ENCODE data around the gene YBX2. TPM values are rescaled to one million over a fixed set of nuclear protein-coding genes. Genes with fewer than 3 reads are reported as not detected.

Gene YBX2
- total RNA-seq, 1 experiment from 2014 or later: 2.4 TPM

GRCh38 chr17:7266784-7267183, 27.7 kb downstream of the YBX2 start:
- no peak for DNase-seq (ENCODE audit: low read depth)

GRCh38 chr17:7263801-7264078, 30.7 kb downstream of the YBX2 start:
- no peak for DNase-seq (ENCODE audit: low read depth)

GRCh38 chr17:7262935-7263800, 31.3 kb downstream of the YBX2 start:
- peak; percentile 35 for DNase-seq (ENCODE audit: low read depth)

DNA sequence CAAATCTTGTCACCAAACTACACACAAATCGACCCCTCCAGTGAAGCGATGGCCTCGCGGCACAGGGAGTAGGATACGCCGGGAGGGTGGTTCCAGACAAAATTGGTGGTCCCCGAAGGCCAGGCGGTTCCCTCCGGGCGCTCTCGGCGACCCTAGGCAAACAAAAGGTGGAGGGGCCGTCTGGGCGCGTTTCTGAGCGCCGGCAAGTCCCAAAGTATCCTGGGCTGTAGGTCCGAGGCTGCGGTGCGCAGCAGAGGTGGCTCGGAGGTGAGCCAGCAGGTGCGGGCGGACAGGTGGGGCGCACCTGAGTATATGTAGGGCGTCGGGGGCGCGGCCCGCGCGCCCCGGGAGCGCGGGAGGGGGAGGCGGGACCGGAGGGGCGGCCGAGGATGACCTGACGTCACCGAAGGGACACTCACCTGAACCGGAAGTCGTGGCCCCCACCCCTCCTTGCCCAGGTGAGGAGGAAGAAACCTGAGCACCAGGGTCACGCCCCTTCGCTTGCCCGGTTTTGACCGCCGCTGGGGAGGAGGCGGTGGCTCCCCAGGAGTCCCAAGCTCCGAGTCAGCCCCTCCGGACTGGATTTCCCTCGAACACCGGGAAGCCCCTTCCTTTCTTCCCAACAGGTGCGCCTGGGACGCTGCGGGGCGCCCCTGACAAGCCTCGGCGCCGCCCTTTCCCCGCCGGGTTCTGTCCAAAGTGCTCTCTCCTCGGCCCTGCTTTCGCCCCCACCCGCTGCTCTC, 32.1 kb downstream of the YBX2 start, which contains the start of gene CLDN7:
TSS of gene CLDN7 (minus strand) at position 287 of the 743 bp plus-strand sequence. CDS start 435 bp downstream, outside the sequence.
- no peak for DNase-seq (ENCODE audit: low read depth)

DNA sequence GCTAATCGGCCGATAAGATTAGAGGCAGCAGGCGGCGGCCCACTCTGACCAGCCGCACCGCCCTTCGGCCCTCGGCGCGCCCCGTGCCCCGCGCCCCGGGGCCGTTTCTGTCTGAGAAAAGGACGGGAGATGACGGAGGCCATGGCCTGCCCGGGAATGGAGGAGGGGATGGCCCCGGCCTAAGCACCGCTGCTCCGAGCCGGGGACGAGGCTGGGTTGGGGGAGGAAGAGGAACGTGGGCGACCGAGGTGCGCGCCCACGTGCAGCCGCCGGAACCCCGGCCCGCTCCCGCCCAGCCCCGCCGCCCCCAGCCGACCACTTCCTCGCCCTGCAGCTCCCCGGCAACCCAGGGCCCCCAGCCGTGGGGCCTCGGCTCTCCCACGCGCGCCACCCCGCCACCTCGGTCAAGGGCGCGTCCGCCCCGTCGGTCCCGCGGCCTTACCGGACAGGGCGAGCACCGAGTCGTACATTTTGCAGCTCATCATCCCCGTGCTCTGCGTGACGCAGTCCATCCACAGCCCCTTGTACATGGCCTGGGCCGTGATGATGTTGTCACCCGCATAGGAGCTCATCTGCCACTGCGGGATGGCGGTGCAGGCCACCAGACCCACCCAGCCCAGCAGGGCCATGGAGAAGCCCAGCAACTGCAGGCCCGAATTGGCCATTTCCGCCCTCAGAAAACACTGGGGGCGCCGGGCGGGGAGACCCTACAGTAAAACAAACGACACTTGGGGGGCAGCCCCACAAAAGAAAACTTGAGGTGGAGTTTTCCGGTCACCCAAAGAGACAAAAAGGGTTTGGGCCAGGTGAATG, 32.9 kb downstream of the YBX2 start:
- no peak for DNase-seq (ENCODE audit: low read depth)

DNA sequence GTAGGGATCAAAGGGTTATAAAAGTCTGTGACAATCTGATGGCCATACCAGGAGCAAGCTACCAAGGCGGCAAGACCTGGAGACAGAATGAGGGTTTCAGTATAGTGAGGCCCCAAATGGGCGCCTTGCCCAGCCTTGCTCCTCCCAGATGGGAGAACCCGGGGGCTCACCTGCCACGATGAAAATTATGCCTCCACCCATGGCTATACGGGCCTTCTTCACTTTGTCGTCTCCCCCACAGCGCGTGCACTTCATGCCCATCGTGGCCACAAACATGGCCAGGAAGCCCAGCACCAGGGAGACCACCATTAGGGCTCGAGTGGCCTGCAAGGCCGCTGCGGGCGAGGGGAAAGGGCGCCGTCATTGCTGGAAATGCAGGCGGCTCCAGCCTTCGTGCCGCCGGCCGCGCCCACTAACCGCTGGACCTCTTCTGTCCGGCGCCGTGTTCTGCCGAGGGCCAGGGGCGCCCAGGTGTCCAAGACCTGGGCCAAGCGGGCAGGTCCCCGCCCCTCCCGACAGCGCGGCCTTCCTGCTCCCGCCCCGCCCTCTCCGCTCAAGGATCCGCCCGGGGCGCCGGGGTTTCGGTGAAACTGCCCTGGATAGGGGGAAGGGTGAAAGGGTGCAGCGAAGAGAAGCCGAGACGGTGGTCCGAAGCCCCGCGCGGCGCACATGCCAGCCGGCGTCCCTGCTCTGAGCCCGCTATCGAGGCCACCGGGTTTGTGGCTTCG, 33.6 kb downstream of the YBX2 start:
- DNase-seq (ENCODE audit: low read depth): peak; percentile 42

DNA sequence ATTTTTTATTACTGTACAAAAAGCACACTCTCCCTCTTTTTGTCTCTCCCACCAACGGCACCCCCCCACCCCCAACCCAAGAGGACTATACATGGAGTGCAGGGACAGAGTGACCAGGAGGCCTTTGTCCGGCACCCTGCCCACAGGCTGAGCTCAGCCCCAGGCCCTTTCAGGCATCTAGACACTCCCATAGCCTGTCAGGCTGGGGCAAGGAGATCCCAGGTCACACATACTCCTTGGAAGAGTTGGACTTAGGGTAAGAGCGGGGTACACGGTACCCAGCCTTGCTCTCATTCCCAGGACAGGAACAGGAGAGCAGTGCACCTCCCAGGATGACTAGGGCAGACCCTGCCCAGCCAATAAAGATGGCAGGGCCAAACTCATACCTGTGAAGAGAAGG, 34.3 kb downstream of the YBX2 start:
- DNase-seq (ENCODE audit: low read depth): no peak

- DNase-seq (ENCODE audit: low read depth): no peak
Observed at GRCh38 chr17:7259555-7259889, 34.9 kb downstream of the YBX2 start.

- peak; percentile 48 for DNase-seq (ENCODE audit: low read depth)
Observed at GRCh38 chr17:7258731-7259554, 35.5 kb downstream of the YBX2 start.

GRCh38 chr17:7256766-7257456, 37.5 kb downstream of the YBX2 start:
- no peak for DNase-seq (ENCODE audit: low read depth)

DNA sequence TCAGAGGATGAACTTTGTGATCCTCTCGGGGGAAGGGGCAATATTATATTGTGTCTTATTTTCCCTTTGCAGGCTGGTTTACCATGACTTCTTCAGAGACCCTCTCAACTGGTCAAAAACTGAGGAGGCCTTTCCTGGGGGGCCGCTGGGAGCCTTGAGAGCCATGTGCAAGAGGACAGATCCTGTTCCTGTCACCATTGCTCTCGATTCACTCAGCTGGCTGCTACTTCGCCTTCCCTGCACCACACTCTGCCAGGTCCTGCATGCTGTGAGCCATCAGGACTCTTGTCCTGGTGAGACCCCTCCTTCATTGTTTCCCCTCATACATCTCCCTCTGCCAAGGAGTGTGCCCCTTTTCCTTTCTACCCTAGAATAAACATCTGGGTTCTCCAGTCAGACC, 39.9 kb downstream of the YBX2 start:
- DNase-seq (ENCODE audit: low read depth): no peak

- DNase-seq (ENCODE audit: low read depth): no peak
Observed at GRCh38 chr17:7253082-7253481, 41.4 kb downstream of the YBX2 start.

- peak; percentile 97 for DNase-seq (ENCODE audit: low read depth)
Observed at GRCh38 chr17:7252176-7253043, 42.0 kb downstream of the YBX2 start, which contains the start of gene ELP5. TSS of gene ELP5 (plus strand) at chr17:7252215. CDS start at chr17:7252551, 336 bp downstream.

GRCh38 chr17:7251661-7252175, 42.7 kb downstream of the YBX2 start, which contains the start of gene CTDNEP1:
TSS of gene CTDNEP1 (minus strand) at chr17:7251734. CDS start at chr17:7251296, 438 bp downstream.
- peak; percentile 99 for DNase-seq (ENCODE audit: low read depth)

DNA sequence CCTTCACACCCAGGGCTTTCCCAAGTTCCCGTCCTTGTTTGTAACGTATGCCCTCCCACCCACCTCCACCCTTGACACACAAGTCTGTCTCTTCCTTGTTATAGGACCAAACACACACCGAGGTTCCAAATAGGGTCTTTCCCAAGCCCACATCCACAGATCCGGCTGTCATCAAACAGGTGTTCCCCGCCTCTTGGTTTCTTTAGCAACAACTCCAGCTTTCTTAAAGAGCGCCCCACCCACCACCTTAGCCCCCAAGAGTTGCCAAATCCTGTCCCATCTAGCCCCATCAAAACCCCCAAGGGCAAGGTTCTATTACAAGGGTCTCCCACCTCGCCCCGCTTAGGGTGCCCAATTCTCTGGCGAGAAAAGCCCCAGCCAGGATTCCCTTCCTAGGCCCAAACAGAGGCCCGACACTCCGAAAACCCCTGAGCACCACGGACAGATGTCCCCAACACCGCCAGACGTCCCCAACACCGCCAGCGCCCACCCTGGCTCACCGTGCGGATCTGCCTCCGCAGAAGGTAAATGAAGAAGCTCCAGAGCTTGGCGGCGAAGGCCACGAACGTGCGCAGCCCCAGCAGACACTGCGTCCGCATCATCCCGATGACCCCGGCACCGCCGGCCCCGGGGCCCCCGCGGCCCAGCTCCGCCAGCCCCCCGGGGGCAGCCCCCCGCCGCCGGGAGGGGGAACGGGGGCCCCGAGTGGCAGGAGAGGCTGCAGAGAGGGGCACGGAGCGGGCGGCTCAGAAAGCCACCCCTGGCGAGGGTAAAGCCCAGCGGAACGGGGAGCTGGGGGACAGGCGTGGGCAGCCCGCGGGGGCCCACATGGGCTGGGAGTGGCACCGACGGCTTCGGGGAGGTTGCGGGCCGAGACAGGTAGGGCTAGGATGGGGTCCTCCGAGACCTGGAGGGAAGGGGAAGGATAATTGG, 43.5 kb downstream of the YBX2 start:
- no peak for DNase-seq (ENCODE audit: low read depth)

DNA sequence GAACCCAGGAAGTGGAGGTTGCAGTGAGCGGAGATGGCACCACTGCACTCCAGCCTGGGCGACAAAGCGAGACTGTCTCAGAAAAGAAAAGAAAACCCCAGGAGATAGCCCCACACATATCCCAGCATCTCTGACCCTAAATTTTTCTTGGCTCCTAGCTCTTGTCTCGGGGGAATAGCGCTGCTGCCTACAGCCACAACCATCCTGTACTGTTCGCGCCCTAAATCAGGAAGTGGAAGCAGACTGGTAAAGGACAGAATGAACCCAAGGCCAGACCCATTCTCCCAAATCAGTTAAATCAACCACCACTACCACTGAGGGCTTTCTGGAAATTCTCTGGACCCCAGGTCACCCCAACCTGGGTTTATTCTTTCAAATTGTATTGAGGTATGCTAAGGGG, 44.6 kb downstream of the YBX2 start:
- DNase-seq (ENCODE audit: low read depth): no peak

DNA sequence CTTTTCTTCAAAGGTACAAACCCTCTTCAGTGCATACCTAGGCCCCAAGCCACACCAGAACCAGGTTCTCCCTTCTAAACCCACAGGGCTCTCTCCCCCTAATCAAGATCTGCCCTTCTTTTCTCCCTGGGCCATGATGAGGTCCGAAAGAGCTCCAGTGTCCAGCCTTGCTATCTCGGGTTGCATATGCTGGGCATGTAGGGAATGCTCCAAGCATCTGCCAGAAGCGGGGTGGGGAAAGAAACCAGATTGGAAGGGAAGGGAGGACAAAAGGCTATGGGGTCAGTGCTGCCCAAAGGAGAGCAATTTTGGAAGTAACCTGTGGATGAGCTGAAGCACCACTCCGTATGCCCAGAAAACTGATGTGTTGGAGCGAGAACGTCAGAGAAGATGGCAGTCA, 45.2 kb downstream of the YBX2 start:
- DNase-seq (ENCODE audit: low read depth): no peak

GRCh38 chr17:7248796-7249195, 45.6 kb downstream of the YBX2 start:
- no peak for DNase-seq (ENCODE audit: low read depth)

Data from Daoy (cell line).